Endothelial cell of umbilical vein (primary cell): Measurements from ENCODE around the gene POR. TPM values are rescaled to one million over a fixed set of nuclear protein-coding genes. Genes with fewer than 3 reads are reported as not detected.

Experiments
- BruUV-seq: library from RNA; stranded (reverse); fragments of 400-500 nt; replicated peaks from 2 replicates; lab custom pipeline; 2021; lab: Mats Ljungman, UMichigan
- CTCF ChIA-PET: fragments of 300-600, 350-600 bp; sonication (Branson Sonifier 250); formaldehyde crosslinking; loops from one replicate; lab custom pipeline; 2021; ENCODE audit warnings: antibody characterized with exemption, inconsistent platforms; lab: Charles Lee
- POLR2A ChIA-PET: fragments of 300-600, 350-600 bp; sonication (Branson Sonifier 250); formaldehyde crosslinking; loops from one replicate; lab custom pipeline; 2021; ENCODE audit warnings: antibody characterized with exemption, inconsistent platforms; lab: Charles Lee
- DNase-seq: peaks from one replicate; pipeline ENCODE4 v3.0.0-alpha.2; 2011; ENCODE audit warnings: low read depth, low spot score
- FAIRE-seq: peaks from 2 replicates; lab custom pipeline; 2011; peaks lifted over from hg19 to GRCh38; lab: Jason Lieb, UNC
- H2AFZ ChIP-seq: 2 replicates; pipeline ENCODE4 v1.6.0; 2012; ENCODE audit warnings: low read depth, low read length, control low read depth, inconsistent platforms
- H3K27ac ChIP-seq: 2 replicates; pipeline ENCODE4 v1.5.1; 2011; ENCODE audit warnings: low read depth, mild to moderate bottlenecking, control low read depth, low read length, moderate library complexity; ENCODE audit not compliant: insufficient read depth
- H3K27me3 ChIP-seq, 2 experiments: 2 replicates each; pipeline versions ENCODE4 v1.6.0 to v1.6.1; 2011; ENCODE audit warnings: low read length in 2 of 2, mixed read lengths in 1 of 2; ENCODE audit not compliant: control insufficient read depth in 2 of 2, insufficient read depth in 2 of 2
- H3K36me3 ChIP-seq, 2 experiments: 2 replicates in 1 of 2; 3 replicates in 1 of 2; pipeline ENCODE4 v1.5.1; 2011; ENCODE audit warnings: low read length in 2 of 2, mild to moderate bottlenecking in 1 of 2, moderate library complexity in 1 of 2; ENCODE audit not compliant: control insufficient read depth in 2 of 2, insufficient read depth in 2 of 2; ENCODE audit errors: extremely low read depth in 1 of 2
- H3K4me1 ChIP-seq: 3 replicates; pipeline ENCODE4 v1.5.1; 2011; ENCODE audit warnings: mild to moderate bottlenecking, low read length; ENCODE audit not compliant: control insufficient read depth, insufficient read depth; ENCODE audit errors: extremely low read depth
- H3K4me2 ChIP-seq: 2 replicates; pipeline ENCODE4 v1.6.1; 2011; ENCODE audit warnings: low read length, control low read depth, mixed read lengths; ENCODE audit not compliant: insufficient read depth
- H3K4me3 ChIP-seq, 3 experiments: fragments of 200-600 bp in 1 of 3; sonication (generic), shearing (Covaris generic) in 1 of 3; replicated peaks in 1 of 3; 2 replicates each; pipeline ENCODE4 v1.5.1; 2011 to 2016; ENCODE audit warnings: control low read depth in 3 of 3, low read length in 3 of 3, mild to moderate bottlenecking in 2 of 3, inconsistent platforms in 1 of 3, low read depth in 1 of 3, moderate library complexity in 1 of 3; ENCODE audit not compliant: insufficient read depth in 1 of 3
- H3K79me2 ChIP-seq: 2 replicates; pipeline ENCODE4 v1.6.0; 2012; ENCODE audit warnings: low read length, inconsistent platforms; ENCODE audit not compliant: control insufficient read depth, insufficient read depth
- H3K9ac ChIP-seq: replicated peaks from 2 replicates; pipeline ENCODE3; 2011; ENCODE audit warnings: low read length, control low read depth; ENCODE audit not compliant: insufficient read depth; ENCODE audit errors: extremely low read depth
- H3K9me1 ChIP-seq: replicated peaks from 3 replicates; pipeline ENCODE4 v1.6.0; 2011; ENCODE audit warnings: mild to moderate bottlenecking, low read length; ENCODE audit not compliant: control insufficient read depth, insufficient read depth; ENCODE audit errors: extremely low read depth
- H3K9me3 ChIP-seq: replicated peaks from 2 replicates; pipeline ENCODE4 v1.5.1; 2012; ENCODE audit warnings: low read length, inconsistent platforms; ENCODE audit not compliant: control insufficient read depth, insufficient read depth
- H4K20me1 ChIP-seq: replicated peaks from 2 replicates; pipeline ENCODE3; 2011; ENCODE audit warnings: mild to moderate bottlenecking, low read length; ENCODE audit not compliant: control insufficient read depth, insufficient read depth; ENCODE audit errors: extremely low read depth
- JUN ChIP-seq: IDR thresholded peaks from 2 replicates; pipeline ENCODE4 v1.6.1; 2011; ENCODE audit warnings: borderline replicate concordance, low read depth; ENCODE audit not compliant: insufficient read length, insufficient read depth
- MYC ChIP-seq: IDR thresholded peaks from one replicate; pipeline ENCODE4 v1.6.1; 2011; ENCODE audit warnings: mild to moderate bottlenecking, low read depth, low read length
- dilution Hi-C: fragments of 300-500 bp; cut with MboI; formaldehyde crosslinking; loops from one replicate; pipeline ENCODE4 v1.15.0; 2019; ENCODE audit warnings: low sequenced_read_pairs; ENCODE audit not compliant: extremely low pct_ligation_motif_present
- intact Hi-C: fragments of 100-400 bp; cut with micrococcal nuclease; formaldehyde crosslinking; loops from one replicate; pipeline ENCODE4 v1.10.0; 2022
- polyA plus RNA-seq, 4 experiments: library from polyadenylated mRNA; depleted of rRNA in 3 of 4; stranded (reverse) in 3 of 4; unstranded in 1 of 4; fragments of >200 nt; gene quantifications; 2 replicates each; pipeline versions ENCODE4 v1.2.1 to v1.2.3, GENCODE V29; 2011 to 2012; ENCODE audit warnings: missing spikeins in 1 of 4
- total RNA-seq: library from RNA; stranded (reverse); gene quantifications from 2 replicates; pipeline ENCODE4 v1.2.3, GENCODE V29; 2021
- TF ChIP-seq, protein P1 (sequence below): IDR thresholded peaks from 2 replicates; pipeline ENCODE4 v1.6.1; 2011; ENCODE audit not compliant: insufficient read depth, insufficient read length
- TF ChIP-seq, protein P2 (sequence below), 2 donors: IDR thresholded peaks; 1 replicate in 1 of 2; 2 replicates in 1 of 2; pipeline ENCODE4 v1.5.1; 2011; ENCODE audit warnings: low read length in 2 of 2, mild to moderate bottlenecking in 2 of 2, moderate library complexity in 2 of 2, control low read depth in 1 of 2, inconsistent platforms in 1 of 2, low read depth in 1 of 2; ENCODE audit not compliant: insufficient read depth in 1 of 2; ENCODE audit errors: extremely low read depth in 1 of 2

POR gene
- total and polyA plus RNA-seq, 2 donors (not counting 3 experiments of a cell fraction or from before 2014, with no cell fraction given) = 59.5 to 73.6 TPM

DNA sequence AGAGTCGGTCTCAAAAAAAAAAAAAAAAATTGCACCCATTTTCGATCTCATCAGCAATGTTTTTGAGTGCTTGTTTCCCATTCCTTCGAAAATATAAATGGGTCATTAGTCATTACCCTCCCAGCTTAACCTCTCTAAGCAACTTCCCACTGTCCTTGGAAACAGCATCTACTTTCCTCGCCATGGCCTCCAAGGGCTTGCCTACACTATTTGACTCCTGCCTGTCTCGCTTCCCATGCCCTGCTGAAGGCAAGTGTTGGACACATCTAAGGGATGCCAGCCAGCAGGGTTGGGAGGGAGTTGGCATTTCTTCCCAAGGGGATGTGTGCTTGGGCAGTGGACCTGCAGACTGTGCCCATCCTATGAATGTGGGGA, 48.9 kb upstream of the POR start:
- FAIRE-seq (no peak), DNase-seq (no peak)
- ChIA-PET POLR2A (no interaction called here), CTCF (interaction anchor here (0.6 to 3.7 kb wide), 19 partner anchors 18 to 397 kb away, joined by 3 to 267 read pairs (median 4); partner anchors contain the start of genes MDH2, POR and STYXL1)
- H3K9me3 ChIP-seq = no peaks in the 10 kb centered on the region
- H2AFZ ChIP-seq = no peak overlapping the region
- no peaks in the 10 kb centered on the region for H3K36me3 ChIP-seq
- intact Hi-C loops = loop anchor here (1.0 to 2.0 kb wide), 3 partner anchors 154 to 265 kb away; no protein-coding TSS in a partner anchor
- no peak overlapping the region for H3K4me3 ChIP-seq
- no peak overlapping the region for H3K4me2 ChIP-seq
- H4K20me1 ChIP-seq = no peaks in the 10 kb centered on the region
- dilution Hi-C loops = no loop called here
- H3K9ac ChIP-seq = no peak overlapping the region
- no peaks in the 10 kb centered on the region for H3K79me2 ChIP-seq
- no peak overlapping the region for H3K27ac ChIP-seq
- H3K9me1 ChIP-seq = no peaks in the 10 kb centered on the region
- no peaks in the 10 kb centered on the region for H3K4me1 ChIP-seq
- H3K27me3 ChIP-seq = no peaks in the 10 kb centered on the region
- BruUV-seq = no TSS peak
- TF ChIP-seq MYC = no peak
- TF ChIP-seq, protein P1, sequence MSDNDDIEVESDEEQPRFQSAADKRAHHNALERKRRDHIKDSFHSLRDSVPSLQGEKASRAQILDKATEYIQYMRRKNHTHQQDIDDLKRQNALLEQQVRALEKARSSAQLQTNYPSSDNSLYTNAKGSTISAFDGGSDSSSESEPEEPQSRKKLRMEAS = no peak

DNA sequence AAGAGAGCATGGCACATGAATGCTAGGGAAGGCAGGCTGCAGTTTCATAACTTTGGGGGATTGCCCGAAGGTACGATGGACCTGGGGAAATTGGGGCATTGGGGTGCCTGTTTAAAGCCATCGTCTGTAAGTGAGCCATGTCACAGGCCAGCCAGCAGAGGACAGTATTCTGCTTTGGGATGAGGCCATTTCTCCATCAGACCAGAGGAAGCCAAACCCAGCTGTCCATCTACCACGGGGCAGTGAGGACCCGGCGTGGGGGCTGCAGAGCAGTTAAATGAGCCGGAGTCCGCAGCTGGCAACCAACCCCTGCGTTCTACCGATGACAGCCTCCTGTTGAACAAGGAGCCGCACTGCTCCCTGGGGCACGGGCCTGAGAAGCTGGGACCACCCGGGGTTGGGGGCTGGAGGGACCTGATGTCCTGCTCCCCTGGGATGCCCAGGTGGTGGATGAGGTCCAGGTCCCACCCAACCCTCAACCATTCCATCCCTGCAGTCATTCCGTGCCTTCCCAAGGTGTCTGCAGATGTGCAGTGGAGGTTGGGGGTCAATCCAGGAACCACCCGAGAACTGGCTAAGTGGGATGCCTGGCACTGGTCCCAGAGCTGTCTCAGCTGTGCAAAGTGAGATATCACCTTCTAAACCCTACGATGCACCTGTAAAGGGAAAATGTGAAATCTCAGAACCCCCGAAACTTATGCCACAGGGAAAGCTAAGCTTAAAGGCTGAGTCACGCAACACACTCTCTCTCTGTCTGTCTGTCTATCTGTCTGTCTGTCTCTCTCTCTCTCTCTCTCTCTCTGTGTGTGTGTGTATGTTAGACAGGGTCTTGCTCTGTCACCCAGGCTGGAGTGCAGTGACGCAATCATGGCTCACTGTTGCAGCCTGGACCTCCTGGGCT, 48.2 kb upstream of the POR start:
- CTCF ChIA-PET = interaction anchor here (0.6 to 3.7 kb wide), 30 partner anchors 10 to 396 kb away, joined by 3 to 267 read pairs (median 4); partner anchors contain the start of genes MDH2, POR, RHBDD2 and STYXL1
- POLR2A ChIA-PET = no interaction called here
- Histone ChIP-seq H3K9me3 (no peaks in the 10 kb centered on the region), H3K36me3 (no peaks in the 10 kb centered on the region), H3K4me3 (no peak overlapping the region), H3K4me1 (no peaks in the 10 kb centered on the region), H4K20me1 (no peaks in the 10 kb centered on the region), H3K9ac (no peak overlapping the region), H3K79me2 (no peaks in the 10 kb centered on the region), H2AFZ (peak overlapping the region; percentile 3), H3K4me2 (no peak overlapping the region), H3K9me1 (no peaks in the 10 kb centered on the region), H3K27ac (no peak overlapping the region), H3K27me3 (no peaks in the 10 kb centered on the region)
- no peak for TF ChIP-seq JUN
- TF ChIP-seq, protein P2, sequence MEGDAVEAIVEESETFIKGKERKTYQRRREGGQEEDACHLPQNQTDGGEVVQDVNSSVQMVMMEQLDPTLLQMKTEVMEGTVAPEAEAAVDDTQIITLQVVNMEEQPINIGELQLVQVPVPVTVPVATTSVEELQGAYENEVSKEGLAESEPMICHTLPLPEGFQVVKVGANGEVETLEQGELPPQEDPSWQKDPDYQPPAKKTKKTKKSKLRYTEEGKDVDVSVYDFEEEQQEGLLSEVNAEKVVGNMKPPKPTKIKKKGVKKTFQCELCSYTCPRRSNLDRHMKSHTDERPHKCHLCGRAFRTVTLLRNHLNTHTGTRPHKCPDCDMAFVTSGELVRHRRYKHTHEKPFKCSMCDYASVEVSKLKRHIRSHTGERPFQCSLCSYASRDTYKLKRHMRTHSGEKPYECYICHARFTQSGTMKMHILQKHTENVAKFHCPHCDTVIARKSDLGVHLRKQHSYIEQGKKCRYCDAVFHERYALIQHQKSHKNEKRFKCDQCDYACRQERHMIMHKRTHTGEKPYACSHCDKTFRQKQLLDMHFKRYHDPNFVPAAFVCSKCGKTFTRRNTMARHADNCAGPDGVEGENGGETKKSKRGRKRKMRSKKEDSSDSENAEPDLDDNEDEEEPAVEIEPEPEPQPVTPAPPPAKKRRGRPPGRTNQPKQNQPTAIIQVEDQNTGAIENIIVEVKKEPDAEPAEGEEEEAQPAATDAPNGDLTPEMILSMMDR (IDR thresholded peaks at IDR 0.05; ENCODE audit: extremely low read depth in 1 of 2, insufficient read depth in 1 of 2, low read depth in 1 of 2, low read length in 2 of 2) = peak; percentile 84 to 95
- intact Hi-C loops (loop anchor here (1.0 to 2.0 kb wide), 3 partner anchors 154 to 264 kb away; no protein-coding TSS in a partner anchor), dilution Hi-C loops (no loop called here)
- FAIRE-seq = peak; percentile 58
- peak; percentile 66 for DNase-seq
- no TSS peak for BruUV-seq
